ENCODE data around the gene SLC6A16.

Gene SLC6A16

GRCh38 chr19:49271080-49271753 lies 53.8 kb downstream of the SLC6A16 start:
- DNase-seq (ENCODE audit: low spot score): no peak

GRCh38 chr19:49266409-49266808 lies 58.6 kb downstream of the SLC6A16 start:
- DNase-seq (ENCODE audit: low spot score): peak; percentile 47

- DNase-seq (ENCODE audit: low spot score): no peak
Measured at GRCh38 chr19:49264258-49264657, 60.7 kb downstream of the SLC6A16 start.

- DNase-seq (ENCODE audit: low spot score): no peak
Measured at GRCh38 chr19:49261602-49262001, 63.4 kb downstream of the SLC6A16 start.

GRCh38 chr19:49256691-49257090 lies 68.3 kb downstream of the SLC6A16 start:
- DNase-seq (ENCODE audit: low spot score): no peak

- DNase-seq (ENCODE audit: low spot score): no peak
Measured at GRCh38 chr19:49255674-49256073, 69.3 kb downstream of the SLC6A16 start.

GRCh38 chr19:49249933-49250332 lies 75.1 kb downstream of the SLC6A16 start:
- DNase-seq (ENCODE audit: low spot score): no peak

- no peak for DNase-seq (ENCODE audit: low spot score)
Measured at GRCh38 chr19:49247676-49248075, 77.3 kb downstream of the SLC6A16 start.

GRCh38 chr19:49244256-49244655 lies 80.7 kb downstream of the SLC6A16 start:
- no peak for DNase-seq (ENCODE audit: low spot score)

GRCh38 chr19:49243726-49244125 lies 81.3 kb downstream of the SLC6A16 start:
- no peak for DNase-seq (ENCODE audit: low spot score)

- no peak for DNase-seq (ENCODE audit: low spot score)
Measured at GRCh38 chr19:49243129-49243528, 81.9 kb downstream of the SLC6A16 start.

- no peak for DNase-seq (ENCODE audit: low spot score)
Measured at GRCh38 chr19:49241769-49242168, 83.2 kb downstream of the SLC6A16 start.
